ENCODE measurements around the gene IL36A.

DNA sequence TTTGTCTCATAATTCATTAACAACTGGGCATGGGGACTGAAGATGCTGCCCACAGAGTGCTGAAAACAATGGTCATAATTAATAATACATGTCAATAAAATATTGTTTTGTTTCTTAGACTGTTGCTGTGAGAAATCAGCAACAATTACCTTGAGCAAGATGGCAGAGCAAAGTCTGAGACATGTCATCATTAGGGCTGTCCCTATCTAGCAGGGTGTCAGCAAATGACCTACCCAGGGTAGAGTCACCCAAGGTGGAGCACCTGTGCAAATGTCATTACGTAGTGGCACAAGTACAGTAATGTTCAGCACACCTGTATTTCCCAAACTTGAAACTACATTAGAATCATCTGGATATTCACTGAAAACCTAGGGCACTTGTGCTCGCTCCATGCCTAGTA lies 10.6 kb upstream of the IL36A start:
- TF ChIP-seq EZH2phosphoT487 (IDR thresholded peaks at IDR 0.05; ENCODE audit: borderline replicate concordance, low read depth, low read length) = no peak
- TF ChIP-seq, protein P1, sequence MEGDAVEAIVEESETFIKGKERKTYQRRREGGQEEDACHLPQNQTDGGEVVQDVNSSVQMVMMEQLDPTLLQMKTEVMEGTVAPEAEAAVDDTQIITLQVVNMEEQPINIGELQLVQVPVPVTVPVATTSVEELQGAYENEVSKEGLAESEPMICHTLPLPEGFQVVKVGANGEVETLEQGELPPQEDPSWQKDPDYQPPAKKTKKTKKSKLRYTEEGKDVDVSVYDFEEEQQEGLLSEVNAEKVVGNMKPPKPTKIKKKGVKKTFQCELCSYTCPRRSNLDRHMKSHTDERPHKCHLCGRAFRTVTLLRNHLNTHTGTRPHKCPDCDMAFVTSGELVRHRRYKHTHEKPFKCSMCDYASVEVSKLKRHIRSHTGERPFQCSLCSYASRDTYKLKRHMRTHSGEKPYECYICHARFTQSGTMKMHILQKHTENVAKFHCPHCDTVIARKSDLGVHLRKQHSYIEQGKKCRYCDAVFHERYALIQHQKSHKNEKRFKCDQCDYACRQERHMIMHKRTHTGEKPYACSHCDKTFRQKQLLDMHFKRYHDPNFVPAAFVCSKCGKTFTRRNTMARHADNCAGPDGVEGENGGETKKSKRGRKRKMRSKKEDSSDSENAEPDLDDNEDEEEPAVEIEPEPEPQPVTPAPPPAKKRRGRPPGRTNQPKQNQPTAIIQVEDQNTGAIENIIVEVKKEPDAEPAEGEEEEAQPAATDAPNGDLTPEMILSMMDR (conservative IDR thresholded peaks at IDR 0.05; ENCODE audit: low read length) = no peak
